ENCODE data around the gene ARFIP1. TPM values are rescaled to one million over a fixed set of nuclear protein-coding genes. Genes with fewer than 3 reads are reported as not detected.

The ARFIP1 gene
- total RNA-seq, 4 donors from 2014 or later: 27.3 to 44.0 (median 39.2) TPM

GRCh38 chr4:152786627-152787026, 6.9 kb downstream of the ARFIP1 start:
- TF ChIP-seq EP300 (IDR thresholded peaks at IDR 0.05) (no peak), POLR2A (IDR thresholded peaks at IDR 0.05) (no peak)
- TF ChIP-seq, protein P1, sequence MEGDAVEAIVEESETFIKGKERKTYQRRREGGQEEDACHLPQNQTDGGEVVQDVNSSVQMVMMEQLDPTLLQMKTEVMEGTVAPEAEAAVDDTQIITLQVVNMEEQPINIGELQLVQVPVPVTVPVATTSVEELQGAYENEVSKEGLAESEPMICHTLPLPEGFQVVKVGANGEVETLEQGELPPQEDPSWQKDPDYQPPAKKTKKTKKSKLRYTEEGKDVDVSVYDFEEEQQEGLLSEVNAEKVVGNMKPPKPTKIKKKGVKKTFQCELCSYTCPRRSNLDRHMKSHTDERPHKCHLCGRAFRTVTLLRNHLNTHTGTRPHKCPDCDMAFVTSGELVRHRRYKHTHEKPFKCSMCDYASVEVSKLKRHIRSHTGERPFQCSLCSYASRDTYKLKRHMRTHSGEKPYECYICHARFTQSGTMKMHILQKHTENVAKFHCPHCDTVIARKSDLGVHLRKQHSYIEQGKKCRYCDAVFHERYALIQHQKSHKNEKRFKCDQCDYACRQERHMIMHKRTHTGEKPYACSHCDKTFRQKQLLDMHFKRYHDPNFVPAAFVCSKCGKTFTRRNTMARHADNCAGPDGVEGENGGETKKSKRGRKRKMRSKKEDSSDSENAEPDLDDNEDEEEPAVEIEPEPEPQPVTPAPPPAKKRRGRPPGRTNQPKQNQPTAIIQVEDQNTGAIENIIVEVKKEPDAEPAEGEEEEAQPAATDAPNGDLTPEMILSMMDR (IDR thresholded peaks at IDR 0.05): no peak
- Histone ChIP-seq H3K27ac (peak overlapping the region in 2 of 4 donors; percentile 51 to 72), H3K9me3 (no peaks in the 10 kb centered on the region), H3K4me1 (peaks cover 0 to 74% (median 15%) of the 10 kb centered on the region in 4 donors), H3K36me3 (no peaks in the 10 kb centered on the region), H3K4me3 (no peak overlapping the region), H3K27me3 (no peaks in the 10 kb centered on the region)
- WGBS, 2 donors: 89 to 100% methylated on average over 1 of the region's 1 CpG
- no peak for DNase-seq (ENCODE audit: low spot score in 2 of 2)

DNA sequence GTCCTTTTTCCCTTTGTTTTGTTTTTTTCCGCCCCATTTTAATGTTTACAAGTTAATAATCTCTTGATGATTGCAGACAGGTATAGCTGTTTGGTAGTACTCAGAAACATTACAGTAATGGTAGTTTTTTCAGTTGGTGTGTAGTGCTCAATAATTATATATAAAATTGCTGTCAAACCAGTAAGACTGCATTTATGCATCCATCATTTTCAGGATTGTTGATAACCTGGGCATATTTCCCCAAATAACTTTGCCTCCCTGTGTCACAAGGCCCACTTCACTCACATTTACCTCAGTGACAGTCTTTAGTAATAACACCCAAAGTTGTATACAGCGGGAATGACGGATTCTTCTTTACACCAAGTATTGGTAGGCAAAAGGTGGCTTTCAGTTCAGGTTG, 16.1 kb downstream of the ARFIP1 start:
- H3K27me3 ChIP-seq: no peaks in the 10 kb centered on the region
- 95 to 96% methylated on average over 3 of the region's 3 CpGs for WGBS, 2 donors
- H3K27ac ChIP-seq: no peak overlapping the region
- TF ChIP-seq POLR2A (IDR thresholded peaks at IDR 0.05) (no peak), EP300 (IDR thresholded peaks at IDR 0.05) (no peak)
- TF ChIP-seq, protein P1 (IDR thresholded peaks at IDR 0.05): no peak
- DNase-seq (ENCODE audit: low spot score in 2 of 2): no peak
- no peaks in the 10 kb centered on the region for H3K36me3 ChIP-seq
- no peaks in the 10 kb centered on the region for H3K9me3 ChIP-seq
- peaks cover 0 to 29% (median 0%) of the 10 kb centered on the region in 4 donors for H3K4me1 ChIP-seq
- H3K4me3 ChIP-seq: no peak overlapping the region

DNA sequence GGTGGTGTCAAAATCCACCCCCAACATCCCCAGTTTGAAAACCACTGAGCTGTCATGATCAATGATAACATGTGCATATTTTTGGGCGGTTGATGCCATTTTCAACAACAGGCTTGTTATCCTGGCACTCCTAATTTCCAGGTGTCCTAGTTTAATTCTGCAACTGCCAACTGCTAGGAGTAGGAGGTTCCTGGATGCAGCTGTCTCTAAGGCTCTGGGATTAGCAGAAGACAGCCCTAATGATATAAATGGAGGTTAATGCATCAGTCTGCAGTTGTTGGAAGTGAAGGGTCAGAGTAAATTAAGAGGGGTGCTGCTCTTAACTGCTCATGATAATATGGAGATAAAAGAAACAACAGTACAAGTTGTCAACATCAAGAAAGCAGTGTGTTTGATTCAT, 23.8 kb downstream of the ARFIP1 start:
- no peak for DNase-seq (ENCODE audit: low spot score in 2 of 2)
- no peaks in the 10 kb centered on the region for H3K36me3 ChIP-seq
- TF ChIP-seq EP300 (IDR thresholded peaks at IDR 0.05): no peak
- no peaks in the 10 kb centered on the region for H3K9me3 ChIP-seq
- no peak overlapping the region for H3K4me3 ChIP-seq
- H3K27ac ChIP-seq: peak overlapping the region in 3 of 4 donors; percentile 13 to 72 (median 51)
- 82 to 86% methylated on average over 1 of the region's 1 CpG for WGBS, 2 donors
- H3K4me1 ChIP-seq: peaks cover 0 to 67% (median 7%) of the 10 kb centered on the region in 4 donors
- H3K27me3 ChIP-seq: no peaks in the 10 kb centered on the region

- TF ChIP-seq EP300 (IDR thresholded peaks at IDR 0.05): no peak
- 96 to 98% methylated on average over 2 of the region's 2 CpGs for WGBS, 2 donors
- Histone ChIP-seq H3K9me3 (no peaks in the 10 kb centered on the region), H3K4me3 (no peak overlapping the region), H3K4me1 (peaks cover 0 to 54% (median 7%) of the 10 kb centered on the region in 4 donors), H3K27me3 (no peaks in the 10 kb centered on the region), H3K27ac (peak overlapping the region in 2 of 4 donors; percentile 7 to 68), H3K36me3 (no peaks in the 10 kb centered on the region)
- no peak for DNase-seq (ENCODE audit: low spot score in 2 of 2)
Observed at GRCh38 chr4:152805071-152805650, 25.4 kb downstream of the ARFIP1 start.

- 57 to 59% methylated on average over 2 of the region's 2 CpGs for whole genome bisulfite sequencing, 2 donors
- Histone ChIP-seq H3K4me1 (peaks cover 0 to 47% (median 7%) of the 10 kb centered on the region in 4 donors), H3K27me3 (no peaks in the 10 kb centered on the region), H3K9me3 (no peaks in the 10 kb centered on the region), H3K4me3 (no peak overlapping the region), H3K36me3 (no peaks in the 10 kb centered on the region), H3K27ac (peak overlapping the region in 2 of 4 donors; percentile 7 to 68)
- TF ChIP-seq, protein P1 (IDR thresholded peaks at IDR 0.05): no peak
- no peak for TF ChIP-seq EP300 (IDR thresholded peaks at IDR 0.05)
- no peak for TF ChIP-seq POLR2A (IDR thresholded peaks at IDR 0.05)
- DNase-seq (ENCODE audit: low spot score in 2 of 2): no peak
Observed at GRCh38 chr4:152805818-152806217, 26.1 kb downstream of the ARFIP1 start.

DNA sequence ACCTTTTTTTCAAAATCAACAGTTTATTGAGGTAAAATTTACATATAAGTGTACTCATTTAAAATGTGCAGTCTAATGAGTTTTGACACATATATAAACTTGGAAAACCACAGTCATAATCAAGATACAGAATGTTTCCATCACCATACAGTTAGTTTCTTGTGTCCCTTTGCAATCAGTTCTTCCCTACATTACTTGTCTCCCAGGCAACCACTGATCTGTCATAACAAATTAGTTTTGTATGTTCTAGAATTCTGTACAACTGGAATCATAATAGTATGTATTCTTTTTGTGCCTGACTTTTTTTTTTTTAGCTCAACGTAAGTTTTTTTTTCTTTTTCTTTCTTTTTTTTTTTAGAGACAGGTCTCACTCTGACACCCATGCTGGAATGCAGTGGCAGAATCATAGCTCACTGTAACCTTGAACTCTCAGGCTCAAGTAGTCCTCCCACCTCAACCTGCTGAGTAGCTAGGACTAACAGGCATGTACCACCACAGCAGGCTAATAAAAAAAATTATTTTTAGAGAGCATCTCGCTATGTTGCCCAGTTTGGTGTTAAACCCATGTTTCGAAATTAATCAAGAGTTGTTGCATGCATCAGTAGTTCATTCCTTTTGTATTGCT, 26.9 kb downstream of the ARFIP1 start:
- Histone ChIP-seq H3K27me3 (no peaks in the 10 kb centered on the region), H3K4me3 (no peak overlapping the region), H3K27ac (peak overlapping the region in 2 of 4 donors; percentile 7 to 68), H3K4me1 (peaks cover 0 to 41% (median 7%) of the 10 kb centered on the region in 4 donors), H3K36me3 (no peaks in the 10 kb centered on the region), H3K9me3 (no peaks in the 10 kb centered on the region)
- TF ChIP-seq, protein P1 (IDR thresholded peaks at IDR 0.05): no peak
- TF ChIP-seq EP300 (IDR thresholded peaks at IDR 0.05) (no peak), POLR2A (IDR thresholded peaks at IDR 0.05) (no peak)
- 78 to 81% methylated on average over 3 of the region's 3 CpGs for WGBS, 2 donors
- DNase-seq (ENCODE audit: low spot score in 2 of 2): no peak
